Neural cell (in vitro differentiated cells): ENCODE data around the gene S100PBP.

Experiments
- EP300 ChIP-seq: fragments of 450-650 bp; conservative IDR thresholded peaks from 2 replicates; pipeline ENCODE4 v1.6.1; 2014; ENCODE audit warnings: antibody characterized with exemption, mild to moderate bottlenecking, moderate library complexity; ENCODE audit not compliant: poor library complexity, severe bottlenecking
- EZH2 ChIP-seq: fragments of 200-600, 300-800 bp; shearing (Covaris generic), sonication (generic); IDR thresholded peaks from 2 replicates; pipeline ENCODE4 v1.6.1; 2014; ENCODE audit warnings: antibody characterized with exemption, low read length, borderline replicate concordance, mild to moderate bottlenecking; ENCODE audit not compliant: insufficient read depth, poor library complexity, severe bottlenecking
- MXI1 ChIP-seq: fragments of 450-650 bp; conservative IDR thresholded peaks from 2 replicates; pipeline ENCODE4 v1.6.1; 2014; ENCODE audit warnings: antibody characterized with exemption, mild to moderate bottlenecking; ENCODE audit not compliant: poor library complexity, severe bottlenecking
- POLR2AphosphoS5 ChIP-seq: IDR thresholded peaks from 2 replicates; pipeline ENCODE4 v1.6.1; 2012
- RAD21 ChIP-seq: fragments of 450-650 bp; conservative IDR thresholded peaks from 2 replicates; pipeline ENCODE4 v1.6.1; 2014; ENCODE audit warnings: antibody characterized with exemption, mild to moderate bottlenecking, moderate library complexity
- SMC3 ChIP-seq: fragments of 450-650 bp; conservative IDR thresholded peaks from 2 replicates; pipeline ENCODE4 v1.6.1; 2014; ENCODE audit warnings: antibody characterized with exemption, mild to moderate bottlenecking, moderate library complexity; ENCODE audit not compliant: poor library complexity
- TAF1 ChIP-seq: IDR thresholded peaks from 2 replicates; pipeline ENCODE4 v1.6.1; 2012; ENCODE audit warnings: low read depth
- TF ChIP-seq, protein P1 (sequence below): fragments of 450-650 bp; IDR thresholded peaks from 2 replicates; pipeline ENCODE4 v1.5.1; 2014; ENCODE audit warnings: antibody characterized with exemption, mild to moderate bottlenecking, moderate library complexity; ENCODE audit not compliant: poor library complexity, severe bottlenecking
- TF ChIP-seq, protein P2 (sequence below): IDR thresholded peaks from 2 replicates; pipeline ENCODE4 v1.6.1; 2012; ENCODE audit warnings: borderline replicate concordance

DNA sequence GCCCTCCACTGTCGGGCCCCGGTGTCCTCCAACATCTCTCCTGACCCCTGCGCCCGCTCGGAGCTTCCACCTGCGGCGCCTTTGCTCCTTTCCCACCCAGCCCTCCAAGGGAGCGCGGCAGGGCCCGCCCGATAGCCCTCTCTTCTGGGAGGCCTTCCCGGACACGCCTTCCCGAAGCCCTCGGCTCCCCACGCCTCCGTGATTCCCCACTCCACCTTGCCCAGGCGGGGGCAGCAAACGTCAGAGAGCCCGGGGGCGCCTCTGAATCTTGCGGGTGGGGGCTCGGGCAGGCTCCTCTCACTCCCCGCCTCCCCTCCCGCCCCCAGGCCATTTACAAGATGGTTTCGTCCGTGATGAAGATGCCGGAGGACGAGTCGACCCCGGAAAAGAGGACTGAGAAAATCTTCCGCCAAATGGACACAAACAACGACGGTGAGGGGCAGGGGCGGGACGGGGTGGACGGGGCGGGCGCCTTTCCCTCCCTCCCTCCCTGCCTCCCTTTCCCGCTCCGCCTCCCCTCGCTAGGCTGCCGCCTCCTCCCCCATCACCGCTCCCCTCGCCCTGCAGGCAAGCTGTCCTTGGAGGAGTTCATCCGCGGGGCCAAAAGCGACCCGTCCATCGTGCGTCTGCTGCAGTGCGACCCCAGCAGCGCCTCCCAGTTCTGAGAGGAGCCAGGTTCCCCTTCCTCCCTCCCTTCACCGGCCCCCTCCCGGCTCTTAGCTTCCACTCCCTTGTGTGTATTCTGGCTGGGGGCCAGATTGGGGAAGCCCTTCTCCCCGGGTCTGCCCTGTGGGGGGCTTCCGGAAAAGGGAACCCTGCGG lies 76.0 kb downstream of the S100PBP start:
- TF ChIP-seq EZH2, result no peak
- TF ChIP-seq, protein P1, sequence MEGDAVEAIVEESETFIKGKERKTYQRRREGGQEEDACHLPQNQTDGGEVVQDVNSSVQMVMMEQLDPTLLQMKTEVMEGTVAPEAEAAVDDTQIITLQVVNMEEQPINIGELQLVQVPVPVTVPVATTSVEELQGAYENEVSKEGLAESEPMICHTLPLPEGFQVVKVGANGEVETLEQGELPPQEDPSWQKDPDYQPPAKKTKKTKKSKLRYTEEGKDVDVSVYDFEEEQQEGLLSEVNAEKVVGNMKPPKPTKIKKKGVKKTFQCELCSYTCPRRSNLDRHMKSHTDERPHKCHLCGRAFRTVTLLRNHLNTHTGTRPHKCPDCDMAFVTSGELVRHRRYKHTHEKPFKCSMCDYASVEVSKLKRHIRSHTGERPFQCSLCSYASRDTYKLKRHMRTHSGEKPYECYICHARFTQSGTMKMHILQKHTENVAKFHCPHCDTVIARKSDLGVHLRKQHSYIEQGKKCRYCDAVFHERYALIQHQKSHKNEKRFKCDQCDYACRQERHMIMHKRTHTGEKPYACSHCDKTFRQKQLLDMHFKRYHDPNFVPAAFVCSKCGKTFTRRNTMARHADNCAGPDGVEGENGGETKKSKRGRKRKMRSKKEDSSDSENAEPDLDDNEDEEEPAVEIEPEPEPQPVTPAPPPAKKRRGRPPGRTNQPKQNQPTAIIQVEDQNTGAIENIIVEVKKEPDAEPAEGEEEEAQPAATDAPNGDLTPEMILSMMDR, result peak; percentile 35
- TF ChIP-seq MXI1, result no peak
- no peak for TF ChIP-seq RAD21
- TF ChIP-seq SMC3, result no peak
- TF ChIP-seq, protein P2, sequence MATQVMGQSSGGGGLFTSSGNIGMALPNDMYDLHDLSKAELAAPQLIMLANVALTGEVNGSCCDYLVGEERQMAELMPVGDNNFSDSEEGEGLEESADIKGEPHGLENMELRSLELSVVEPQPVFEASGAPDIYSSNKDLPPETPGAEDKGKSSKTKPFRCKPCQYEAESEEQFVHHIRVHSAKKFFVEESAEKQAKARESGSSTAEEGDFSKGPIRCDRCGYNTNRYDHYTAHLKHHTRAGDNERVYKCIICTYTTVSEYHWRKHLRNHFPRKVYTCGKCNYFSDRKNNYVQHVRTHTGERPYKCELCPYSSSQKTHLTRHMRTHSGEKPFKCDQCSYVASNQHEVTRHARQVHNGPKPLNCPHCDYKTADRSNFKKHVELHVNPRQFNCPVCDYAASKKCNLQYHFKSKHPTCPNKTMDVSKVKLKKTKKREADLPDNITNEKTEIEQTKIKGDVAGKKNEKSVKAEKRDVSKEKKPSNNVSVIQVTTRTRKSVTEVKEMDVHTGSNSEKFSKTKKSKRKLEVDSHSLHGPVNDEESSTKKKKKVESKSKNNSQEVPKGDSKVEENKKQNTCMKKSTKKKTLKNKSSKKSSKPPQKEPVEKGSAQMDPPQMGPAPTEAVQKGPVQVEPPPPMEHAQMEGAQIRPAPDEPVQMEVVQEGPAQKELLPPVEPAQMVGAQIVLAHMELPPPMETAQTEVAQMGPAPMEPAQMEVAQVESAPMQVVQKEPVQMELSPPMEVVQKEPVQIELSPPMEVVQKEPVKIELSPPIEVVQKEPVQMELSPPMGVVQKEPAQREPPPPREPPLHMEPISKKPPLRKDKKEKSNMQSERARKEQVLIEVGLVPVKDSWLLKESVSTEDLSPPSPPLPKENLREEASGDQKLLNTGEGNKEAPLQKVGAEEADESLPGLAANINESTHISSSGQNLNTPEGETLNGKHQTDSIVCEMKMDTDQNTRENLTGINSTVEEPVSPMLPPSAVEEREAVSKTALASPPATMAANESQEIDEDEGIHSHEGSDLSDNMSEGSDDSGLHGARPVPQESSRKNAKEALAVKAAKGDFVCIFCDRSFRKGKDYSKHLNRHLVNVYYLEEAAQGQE, result no peak
- no peak for TF ChIP-seq EP300
- TF ChIP-seq TAF1, result no peak
- TF ChIP-seq POLR2AphosphoS5, result no peak
